IMR-90 (cell line): ENCODE results near the gene SLC35B4. TPM values are rescaled to one million over a fixed set of nuclear protein-coding genes. Genes with fewer than 3 reads are reported as not detected.

ENCODE experiments used
- ATAC-seq: fragments of 200-7000 bp; cut with Tn5 transposase; 2 replicates; pipeline ENCODE4 v1.9.1; 2020; ENCODE audit warnings: low read depth, mild to moderate bottlenecking, moderate library complexity
- BruUV-seq: library from RNA; stranded (reverse); fragments of 400-500 nt; replicated peaks from 2 replicates; lab custom pipeline; 2021; lab: Mats Ljungman, UMichigan
- CTCF ChIA-PET: fragments of 300-600 bp; formaldehyde crosslinking; extraction: SDS; loops from one replicate; lab custom pipeline; 2021; ENCODE audit warnings: antibody characterized with exemption; lab: Yijun Ruan, JAX
- POLR2A ChIA-PET: fragments of 300-600 bp; sonication (Branson Sonifier 250); formaldehyde crosslinking; loops from one replicate; lab custom pipeline; 2022; ENCODE audit warnings: antibody characterized with exemption; ENCODE audit not compliant: unreplicated experiment; lab: Charles Lee
- DNase-seq: peaks from one replicate; pipeline ENCODE4 v3.0.0; 2013
- H2AFZ ChIP-seq: replicated peaks from 2 replicates; pipeline ENCODE3; 2013; ENCODE audit warnings: low read length, mild to moderate bottlenecking; ENCODE audit not compliant: poor library complexity
- H2AK5ac ChIP-seq: 2 replicates; pipeline ENCODE4 v1.6.1; 2013; ENCODE audit warnings: low read depth, low read length, inconsistent platforms
- H2AK9ac ChIP-seq: replicated peaks from 2 replicates; pipeline ENCODE3; 2013; ENCODE audit warnings: mild to moderate bottlenecking, low read depth, low read length, moderate library complexity; ENCODE audit not compliant: poor library complexity
- H2BK120ac ChIP-seq: 2 replicates; pipeline ENCODE4 v1.6.1; 2013; ENCODE audit warnings: low read depth, low read length, inconsistent platforms
- H2BK15ac ChIP-seq: 3 replicates; pipeline ENCODE4 v1.6.1; 2013; ENCODE audit warnings: low read depth, low read length, inconsistent platforms
- H2BK20ac ChIP-seq: 2 replicates; pipeline ENCODE4 v1.6.1; 2013; ENCODE audit warnings: low read depth, mild to moderate bottlenecking, inconsistent platforms, low read length, moderate library complexity
- H2BK5ac ChIP-seq: 2 replicates; pipeline ENCODE4 v1.6.1; 2013; ENCODE audit warnings: mild to moderate bottlenecking, low read depth, low read length, inconsistent platforms; ENCODE audit not compliant: poor library complexity, severe bottlenecking
- H3K14ac ChIP-seq: replicated peaks from 2 replicates; pipeline ENCODE4 v1.6.1; 2013; ENCODE audit warnings: low read depth, low read length, inconsistent platforms
- H3K18ac ChIP-seq: 2 replicates; pipeline ENCODE4 v1.6.1; 2013; ENCODE audit warnings: low read depth, low read length, control low read depth
- H3K23ac ChIP-seq: 2 replicates; pipeline ENCODE4 v1.6.1; 2013; ENCODE audit warnings: low read depth, low read length, inconsistent platforms
- H3K27ac ChIP-seq: 2 replicates; pipeline ENCODE4 v1.5.1; 2013; ENCODE audit warnings: mild to moderate bottlenecking, control low read depth, low read length; ENCODE audit not compliant: insufficient read depth
- H3K27me3 ChIP-seq: 2 replicates; pipeline ENCODE4 v1.6.1; 2013; ENCODE audit warnings: low read length; ENCODE audit not compliant: control insufficient read depth, insufficient read depth
- H3K36me3 ChIP-seq: 2 replicates; pipeline ENCODE4 v1.6.1; 2013; ENCODE audit warnings: low read length, mixed read lengths; ENCODE audit not compliant: control insufficient read depth, insufficient read depth
- H3K4ac ChIP-seq: 2 replicates; pipeline ENCODE4 v1.6.1; 2013; ENCODE audit warnings: low read depth, low read length, inconsistent platforms
- H3K4me1 ChIP-seq: 2 replicates; pipeline ENCODE4 v1.6.1; 2013; ENCODE audit warnings: low read length, mixed read lengths; ENCODE audit not compliant: control insufficient read depth, insufficient read depth
- H3K4me2 ChIP-seq: 2 replicates; pipeline ENCODE4 v1.6.1; 2013; ENCODE audit warnings: low read depth, mild to moderate bottlenecking, control low read depth, low read length, moderate library complexity
- H3K4me3 ChIP-seq: 2 replicates; pipeline ENCODE4 v1.5.1; 2013; ENCODE audit warnings: low read depth, mild to moderate bottlenecking, control low read depth, low read length, moderate library complexity; ENCODE audit not compliant: insufficient read depth
- H3K56ac ChIP-seq: 2 replicates; pipeline ENCODE4 v1.6.1; 2013; ENCODE audit warnings: low read length, inconsistent platforms; ENCODE audit not compliant: insufficient read depth; ENCODE audit errors: extremely low read depth
- H3K79me1 ChIP-seq, 2 experiments: 2 replicates each; pipeline ENCODE4 v1.6.1; 2013; ENCODE audit warnings: low read length in 2 of 2, inconsistent platforms in 1 of 2, low read depth in 1 of 2
- H3K9ac ChIP-seq: 2 replicates; pipeline ENCODE4 v1.6.1; 2013; ENCODE audit warnings: low read depth, low read length, control low read depth
- H3K9me1 ChIP-seq: 2 replicates; pipeline ENCODE4 v1.6.1; 2013; ENCODE audit warnings: low read length, inconsistent platforms; ENCODE audit not compliant: insufficient read depth
- H3K9me3 ChIP-seq: 2 replicates; pipeline ENCODE4 v1.6.1; 2013; ENCODE audit warnings: low read length; ENCODE audit not compliant: control insufficient read depth, insufficient read depth
- H4K20me1 ChIP-seq: 2 replicates; pipeline ENCODE4 v1.6.1; 2013; ENCODE audit warnings: low read length, inconsistent platforms; ENCODE audit not compliant: insufficient read depth
- H4K5ac ChIP-seq: 2 replicates; pipeline ENCODE4 v1.6.1; 2013; ENCODE audit warnings: mild to moderate bottlenecking, low read depth, low read length, control low read depth
- H4K8ac ChIP-seq, 2 experiments: 2 replicates each; pipeline ENCODE4 v1.6.1; 2013; ENCODE audit warnings: low read depth in 2 of 2, low read length in 2 of 2, control low read depth in 1 of 2, inconsistent platforms in 1 of 2
- H4K91ac ChIP-seq: 2 replicates; pipeline ENCODE4 v1.6.1; 2013; ENCODE audit warnings: low read depth, low read length, inconsistent platforms; ENCODE audit not compliant: insufficient read depth
- CEBPB ChIP-seq: IDR thresholded peaks from 2 replicates; pipeline ENCODE4 v1.6.1; 2012; ENCODE audit warnings: low read depth, low read length, improper control_type of control experiment
- POLR2A ChIP-seq: IDR thresholded peaks from 2 replicates; pipeline ENCODE4 v1.6.1; 2012; ENCODE audit warnings: mild to moderate bottlenecking, low read depth, low read length
- RFX5 ChIP-seq: IDR thresholded peaks from 2 replicates; pipeline ENCODE4 v1.8.0; 2012; ENCODE audit warnings: low read depth, mild to moderate bottlenecking, low read length, moderate library complexity
- SMC3 ChIP-seq: fragments of 150-350 bp; IDR thresholded peaks from 2 replicates; pipeline ENCODE4 v1.6.1; 2016; ENCODE audit warnings: low read depth, mild to moderate bottlenecking, antibody characterized with exemption, low read length, moderate library complexity
- WGBS, 2 experiments: methylation state at CpG; one replicate each; pipeline versions ENCODE4 v1.1.5 to v1.1.7; 2013; ENCODE audit warnings: missing lambda C conversion rate in 2 of 2; ENCODE audit not compliant: insufficient read length in 1 of 2; ENCODE audit errors: extremely low coverage in 2 of 2; 5-methylcytosine and 5-hydroxymethylcytosine counted together
- dilution Hi-C: fragments of 300-500 bp; cut with HindIII; formaldehyde crosslinking; loops from one replicate; pipeline ENCODE4 v1.14.3; 2018; ENCODE audit warnings: low sequenced_read_pairs; ENCODE audit not compliant: unreplicated experiment
- in situ Hi-C: fragments of 300-500 bp; cut with MboI; formaldehyde crosslinking; loops from 3 replicates; pipeline ENCODE4 v1.14.3; 2019; ENCODE audit warnings: low sequenced_read_pairs, inconsistent platforms, mixed read lengths
- intact Hi-C: fragments of 100-400 bp; cut with micrococcal nuclease; formaldehyde crosslinking; loops from 2 replicates; pipeline ENCODE4 v1.10.0; 2022
- polyA plus RNA-seq, 3 experiments: library from polyadenylated mRNA; depleted of rRNA; stranded (reverse); fragments of >200 nt; gene quantifications; 2 replicates each; pipeline ENCODE4 v1.2.3, GENCODE V29; 2012; ENCODE audit warnings: low replicate concordance in 1 of 3
- total RNA-seq: library from RNA; depleted of rRNA; stranded (reverse); fragments of >200 nt; gene quantifications from 2 replicates; pipeline ENCODE4 v1.2.3, GENCODE V29; 2012
- TF ChIP-seq, protein P1 (sequence below): fragments of 150-350 bp; IDR thresholded peaks from 2 replicates; pipeline ENCODE4 v1.6.1; 2016; ENCODE audit warnings: low read depth, mild to moderate bottlenecking, low read length, moderate library complexity, borderline replicate concordance
- TF ChIP-seq, protein P2 (sequence below): fragments of 150-350 bp; IDR thresholded peaks from 2 replicates; pipeline ENCODE4 v1.6.1; 2017; ENCODE audit warnings: mild to moderate bottlenecking, antibody characterized with exemption, low read length, low read depth

Gene SLC35B4
- total and polyA plus RNA-seq, 2 of the 4 experiments (the other 2 are of a cell fraction): 10.0 to 15.6 TPM

DNA sequence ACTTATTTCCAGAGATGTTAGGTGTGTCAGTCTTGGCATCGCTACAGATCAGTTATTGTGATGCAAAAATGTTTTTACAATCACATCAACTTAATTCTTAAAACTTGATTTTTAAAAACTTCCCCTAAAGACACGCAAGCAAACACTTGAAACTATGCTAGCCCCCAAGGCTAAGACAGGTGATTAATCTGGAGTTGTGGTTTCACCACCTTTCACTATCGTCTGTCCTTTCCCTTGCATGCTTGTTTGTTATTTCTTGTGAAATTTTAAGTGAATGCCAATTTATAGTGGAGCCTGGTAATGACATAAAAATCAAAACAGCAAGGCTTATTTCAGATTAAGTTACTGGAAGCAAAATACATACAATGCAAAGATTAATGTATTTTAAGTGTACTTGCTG lies 70.4 kb downstream of the SLC35B4 start:
- dilution Hi-C loops (no loop called here), in situ Hi-C loops (no loop called here), intact Hi-C loops (no loop called here)
- DNase-seq (no peak), ATAC-seq (no peak)
- Histone ChIP-seq H2AFZ (no peak overlapping the region), H3K9me1 (no peaks in the 10 kb centered on the region), H2AK5ac (no peak overlapping the region), H3K27me3 (0 out of 2 replicates have a peak, but pooled peaks cover 2% of the 10 kb centered on the region), H3K4me3 (no peak overlapping the region), H3K23ac (no peak overlapping the region), H3K9me3 (no peaks in the 10 kb centered on the region), H3K14ac (no peak overlapping the region), H3K27ac (no peak overlapping the region), H4K91ac (no peak overlapping the region), H3K79me1 (no peaks in the 10 kb centered on the region), H3K4ac (no peak overlapping the region), H2AK9ac (no peak overlapping the region), H2BK15ac (no peak overlapping the region), H4K8ac (no peak overlapping the region), H2BK20ac (no peak overlapping the region), H2BK120ac (no peak overlapping the region), H2BK5ac (no peak overlapping the region), H3K9ac (no peak overlapping the region), H3K18ac (no peak overlapping the region), H3K36me3 (no peaks in the 10 kb centered on the region), H4K20me1 (no peaks in the 10 kb centered on the region), H3K4me1 (no peaks in the 10 kb centered on the region), H4K5ac (no peak overlapping the region), H3K4me2 (no peak overlapping the region), H3K56ac (no peak overlapping the region)
- no CpG with 5 or more reads among the region's 3 CpGs for WGBS, 2 experiments
- ChIA-PET POLR2A (no interaction called here), CTCF (no interaction called here)
- TF ChIP-seq RFX5 (no peak), CEBPB (no peak), SMC3 (no peak), POLR2A (no peak)
- TF ChIP-seq, protein P1, sequence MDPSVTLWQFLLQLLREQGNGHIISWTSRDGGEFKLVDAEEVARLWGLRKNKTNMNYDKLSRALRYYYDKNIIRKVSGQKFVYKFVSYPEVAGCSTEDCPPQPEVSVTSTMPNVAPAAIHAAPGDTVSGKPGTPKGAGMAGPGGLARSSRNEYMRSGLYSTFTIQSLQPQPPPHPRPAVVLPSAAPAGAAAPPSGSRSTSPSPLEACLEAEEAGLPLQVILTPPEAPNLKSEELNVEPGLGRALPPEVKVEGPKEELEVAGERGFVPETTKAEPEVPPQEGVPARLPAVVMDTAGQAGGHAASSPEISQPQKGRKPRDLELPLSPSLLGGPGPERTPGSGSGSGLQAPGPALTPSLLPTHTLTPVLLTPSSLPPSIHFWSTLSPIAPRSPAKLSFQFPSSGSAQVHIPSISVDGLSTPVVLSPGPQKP: no peak
- TF ChIP-seq, protein P2, sequence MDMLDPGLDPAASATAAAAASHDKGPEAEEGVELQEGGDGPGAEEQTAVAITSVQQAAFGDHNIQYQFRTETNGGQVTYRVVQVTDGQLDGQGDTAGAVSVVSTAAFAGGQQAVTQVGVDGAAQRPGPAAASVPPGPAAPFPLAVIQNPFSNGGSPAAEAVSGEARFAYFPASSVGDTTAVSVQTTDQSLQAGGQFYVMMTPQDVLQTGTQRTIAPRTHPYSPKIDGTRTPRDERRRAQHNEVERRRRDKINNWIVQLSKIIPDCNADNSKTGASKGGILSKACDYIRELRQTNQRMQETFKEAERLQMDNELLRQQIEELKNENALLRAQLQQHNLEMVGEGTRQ: no peak
- BruUV-seq: no TSS peak
